Large intestine (tissue), 3 donors: ENCODE data around the gene ACBD5. TPM values are rescaled to one million over a fixed set of nuclear protein-coding genes. Genes with fewer than 3 reads are reported as not detected.
"Not testable (repeated sequence)": the region's sequence is repeated elsewhere in the genome, so short reads cannot be mapped to it uniquely, and the experiment has no call there.

Experiments
- DNase-seq, 2 donors: peaks; one replicate each; pipeline versions ENCODE4 v3.0.0 to v3.0.0-alpha.2; 2013
- H3K27ac ChIP-seq: one replicate; pipeline ENCODE4 v1.5.1; 2013; ENCODE audit warnings: low read length
- H3K27me3 ChIP-seq: 2 replicates; pipeline ENCODE4 v1.6.1; 2013; ENCODE audit warnings: low read length; ENCODE audit not compliant: control insufficient read depth, insufficient read depth
- H3K36me3 ChIP-seq: 2 replicates; pipeline ENCODE4 v1.6.1; 2013; ENCODE audit warnings: low read length; ENCODE audit not compliant: control insufficient read depth, insufficient read depth
- H3K4me1 ChIP-seq: one replicate; pipeline ENCODE4 v1.6.1; 2013; ENCODE audit warnings: low read length; ENCODE audit not compliant: control insufficient read depth, insufficient read depth
- H3K4me3 ChIP-seq: one replicate; pipeline ENCODE4 v1.5.1; 2013; ENCODE audit warnings: low read length
- H3K9me3 ChIP-seq: one replicate; pipeline ENCODE4 v1.6.1; 2013; ENCODE audit warnings: mild to moderate bottlenecking, low read depth, low read length, moderate library complexity; ENCODE audit not compliant: control insufficient read depth
- WGBS: methylation state at CpG from one replicate; pipeline ENCODE4 v1.1.5; 2013; ENCODE audit warnings: low lambda C conversion rate; ENCODE audit not compliant: insufficient coverage; 5-methylcytosine and 5-hydroxymethylcytosine counted together
- polyA plus RNA-seq: library from polyadenylated mRNA; unstranded; fragments of 120-200 nt; gene quantifications from one replicate; pipeline ENCODE4 v1.2.1, GENCODE V29; 2013

The ACBD5 gene
- polyA plus RNA-seq, 1 donor, result 44.0 TPM

- Histone ChIP-seq H3K4me3 (no peak overlapping the region), H3K4me1 (no peaks in the 10 kb centered on the region), H3K27me3 (no peaks in the 10 kb centered on the region), H3K36me3 (peaks cover 64% of the 10 kb centered on the region), H3K9me3 (no peaks in the 10 kb centered on the region), H3K27ac (no peak overlapping the region)
- no CpG with 5 or more reads among the region's 5 CpGs for WGBS
- no peak for DNase-seq
Observed at GRCh38 chr10:27203806-27204205, 36.8 kb downstream of the ACBD5 start.

GRCh38 chr10:27197980-27198620 is 42.5 kb downstream of the ACBD5 start:
- no peaks in the 10 kb centered on the region for H3K4me1 ChIP-seq
- H3K27me3 ChIP-seq, result no peaks in the 10 kb centered on the region
- whole genome bisulfite sequencing, result no CpG with 5 or more reads among the region's 2 CpGs
- H3K36me3 ChIP-seq, result peaks cover 41% of the 10 kb centered on the region
- H3K27ac ChIP-seq, result no peak overlapping the region
- no peak for DNase-seq
- no peaks in the 10 kb centered on the region for H3K9me3 ChIP-seq
- H3K4me3 ChIP-seq, result no peak overlapping the region

- no peak for DNase-seq
- no CpG with 5 or more reads among the region's 3 CpGs for WGBS
- no peaks in the 10 kb centered on the region for H3K4me1 ChIP-seq
- no peaks in the 10 kb centered on the region for H3K9me3 ChIP-seq
- H3K4me3 ChIP-seq, result no peak overlapping the region
- H3K27ac ChIP-seq, result no peak overlapping the region
- H3K27me3 ChIP-seq, result no peaks in the 10 kb centered on the region
- H3K36me3 ChIP-seq, result peaks cover 7% of the 10 kb centered on the region
Observed at GRCh38 chr10:27192284-27192683, 48.3 kb downstream of the ACBD5 start.

- DNase-seq, result no peak
Observed at GRCh38 chr10:27190508-27190907, 50.1 kb downstream of the ACBD5 start.

GRCh38 chr10:27188897-27189296 is 51.7 kb downstream of the ACBD5 start:
- no peaks in the 10 kb centered on the region for H3K4me1 ChIP-seq
- H3K27me3 ChIP-seq, result no peaks in the 10 kb centered on the region
- H3K4me3 ChIP-seq, result no peak overlapping the region
- no peak overlapping the region for H3K27ac ChIP-seq
- DNase-seq, result no peak
- H3K9me3 ChIP-seq, result no peaks in the 10 kb centered on the region
- WGBS, result no CpG with 5 or more reads among the region's 4 CpGs
- peaks cover 9% of the 10 kb centered on the region for H3K36me3 ChIP-seq

More at GRCh38 chr10:27190508-27190907, 50.1 kb downstream of the ACBD5 start:
- H3K27me3 ChIP-seq, result no peaks in the 10 kb centered on the region
- no peaks in the 10 kb centered on the region for H3K9me3 ChIP-seq
- no peak overlapping the region for H3K4me3 ChIP-seq
- no CpG with 5 or more reads among the region's 2 CpGs for WGBS
- H3K36me3 ChIP-seq, result peaks cover 3% of the 10 kb centered on the region
- H3K27ac ChIP-seq, result no peak overlapping the region
- no peaks in the 10 kb centered on the region for H3K4me1 ChIP-seq

- peaks cover 14% of the 10 kb centered on the region for H3K36me3 ChIP-seq
- H3K4me3 ChIP-seq, result no peak overlapping the region
- no peaks in the 10 kb centered on the region for H3K4me1 ChIP-seq
- no peak for DNase-seq
- H3K27ac ChIP-seq, result no peak overlapping the region
- WGBS, result no CpG with 5 or more reads among the region's 1 CpG
- H3K27me3 ChIP-seq, result no peaks in the 10 kb centered on the region
- H3K9me3 ChIP-seq, result no peaks in the 10 kb centered on the region
Observed at GRCh38 chr10:27188259-27188658, 52.3 kb downstream of the ACBD5 start.

GRCh38 chr10:27169849-27170248 is 70.7 kb downstream of the ACBD5 start:
- Histone ChIP-seq H3K27me3 (no peaks in the 10 kb centered on the region), H3K36me3 (peaks cover 38% of the 10 kb centered on the region), H3K4me1 (no peaks in the 10 kb centered on the region), H3K27ac (no peak overlapping the region), H3K9me3 (no peaks in the 10 kb centered on the region), H3K4me3 (no peak overlapping the region)
- 100% methylated on average over 2 of the region's 4 CpGs for WGBS
- no peak for DNase-seq

- H3K27ac ChIP-seq, result no peak overlapping the region
- H3K9me3 ChIP-seq, result no peaks in the 10 kb centered on the region
- H3K4me3 ChIP-seq, result no peak overlapping the region
- H3K36me3 ChIP-seq, result peaks cover 19% of the 10 kb centered on the region
- no peaks in the 10 kb centered on the region for H3K27me3 ChIP-seq
- no peak for DNase-seq
- H3K4me1 ChIP-seq, result no peaks in the 10 kb centered on the region
Observed at GRCh38 chr10:27158421-27158820, 82.2 kb downstream of the ACBD5 start.

- Histone ChIP-seq H3K9me3 (no peaks in the 10 kb centered on the region), H3K4me3 (no peak overlapping the region), H3K27me3 (no peaks in the 10 kb centered on the region), H3K27ac (no peak overlapping the region), H3K36me3 (peaks cover 17% of the 10 kb centered on the region), H3K4me1 (no peaks in the 10 kb centered on the region)
- peak in 1 of 2 donors; percentile 8 for DNase-seq
- WGBS, result no CpG with 5 or more reads among the region's 2 CpGs
Observed at GRCh38 chr10:27157150-27157549, 83.4 kb downstream of the ACBD5 start.

- Histone ChIP-seq H3K4me3 (peak overlapping the region; percentile 63), H3K36me3 (peaks cover 17% of the 10 kb centered on the region), H3K27ac (peak overlapping the region; percentile 100)
- H3K27me3 ChIP-seq, DNase-seq, H3K4me1 ChIP-seq, H3K9me3 ChIP-seq: not testable (repeated sequence)
- no CpG with 5 or more reads among the region's 17 CpGs for WGBS
Observed at GRCh38 chr10:27156566-27156965, 84.0 kb downstream of the ACBD5 start.

GRCh38 chr10:27155066-27155754 is 85.4 kb downstream of the ACBD5 start, which contains the start of gene MASTL:
Gene MASTL (plus strand): TSS chr10:27155352. CDS start chr10:27155427, 75 bp downstream.
- peak; percentile 93 to 95 for DNase-seq
- WGBS, result no CpG with 5 or more reads among the region's 55 CpGs
- Histone ChIP-seq H3K36me3 (peaks cover 11% of the 10 kb centered on the region), H3K9me3 (no peaks in the 10 kb centered on the region), H3K27ac (peak within 1 kb of the TSS; percentile 100), H3K27me3 (no peaks in the 10 kb centered on the region), H3K4me3 (peak within 1 kb of the TSS; percentile 63), H3K4me1 (no peaks in the 10 kb centered on the region)
